Body of pancreas (tissue), 4 donors: ENCODE results near the gene NKD1. TPM values are rescaled to one million over a fixed set of nuclear protein-coding genes. Genes with fewer than 3 reads are reported as not detected.

Source experiments
- ATAC-seq: fragments of 150-250 bp; one replicate; pipeline ENCODE4 v1.9.1; 2016
- DNase-seq, 4 donors: peaks; one replicate each; pipeline ENCODE4 v3.0.0-alpha.2; 2019
- H3K27ac ChIP-seq, 4 donors: fragments of 200-600 bp; sonication (generic); 1 replicate in 3 of 4; 2 replicates in 1 of 4; pipeline versions ENCODE4 v1.5.1 to v1.6.1; 2016 to 2019; ENCODE audit warnings: mild to moderate bottlenecking in 1 of 4, mixed read lengths in 1 of 4, moderate library complexity in 1 of 4
- H3K27me3 ChIP-seq, 2 donors: fragments of 200-600 bp; sonication (generic); one replicate each; pipeline ENCODE4 v1.6.0; 2016; ENCODE audit warnings: mild to moderate bottlenecking in 1 of 2
- H3K36me3 ChIP-seq, 2 donors: fragments of 200-600 bp; sonication (generic); replicated peaks in 1 of 2; 2 replicates each; pipeline ENCODE4 v1.5.1; 2016; ENCODE audit warnings: low read depth in 2 of 2; ENCODE audit not compliant: insufficient read depth in 1 of 2
- H3K4me1 ChIP-seq: fragments of 200-600 bp; sonication (generic); one replicate; pipeline ENCODE4 v1.6.0; 2016
- H3K4me3 ChIP-seq, 2 donors: fragments of 200-600 bp; sonication (generic); 1 replicate in 1 of 2; 2 replicates in 1 of 2; pipeline ENCODE4 v1.5.1; 2016 to 2019
- H3K9me3 ChIP-seq, 3 donors: fragments of 200-600 bp; sonication (generic); 1 replicate in 2 of 3; 2 replicates in 1 of 3; pipeline ENCODE4 v1.5.1; 2016
- CTCF ChIP-seq, 7 experiments: fragments of 450-650 bp in 4 of 7; fragments of 200-600 bp in 3 of 7; sonication (generic) in 3 of 7; IDR thresholded peaks; one replicate each; pipeline ENCODE4 v1.5.1; 2016 to 2019; ENCODE audit warnings: antibody characterized with exemption in 7 of 7
- POLR2A ChIP-seq, 3 donors: fragments of 450-650 bp; IDR thresholded peaks; one replicate each; pipeline ENCODE4 v1.6.1; 2016; ENCODE audit warnings: antibody characterized with exemption in 3 of 3, mild to moderate bottlenecking in 2 of 3
- WGBS, 2 donors: methylation state at CpG; one replicate each; pipeline ENCODE4 v1.1.5; 2017; 5-methylcytosine and 5-hydroxymethylcytosine counted together
- intact Hi-C: fragments of 100-400 bp; cut with DNase I; formaldehyde crosslinking; loops from one replicate; pipeline ENCODE4 v1.15.1; 2023
- total RNA-seq, 2 donors: library from RNA; depleted of rRNA; stranded (reverse); fragments of >200 nt; gene quantifications; one replicate each; pipeline ENCODE4 v1.1.0, GENCODE V29; 2016

Gene NKD1
- total RNA-seq, 2 donors from 2014 or later, result 2.0 to 4.9 TPM

DNA sequence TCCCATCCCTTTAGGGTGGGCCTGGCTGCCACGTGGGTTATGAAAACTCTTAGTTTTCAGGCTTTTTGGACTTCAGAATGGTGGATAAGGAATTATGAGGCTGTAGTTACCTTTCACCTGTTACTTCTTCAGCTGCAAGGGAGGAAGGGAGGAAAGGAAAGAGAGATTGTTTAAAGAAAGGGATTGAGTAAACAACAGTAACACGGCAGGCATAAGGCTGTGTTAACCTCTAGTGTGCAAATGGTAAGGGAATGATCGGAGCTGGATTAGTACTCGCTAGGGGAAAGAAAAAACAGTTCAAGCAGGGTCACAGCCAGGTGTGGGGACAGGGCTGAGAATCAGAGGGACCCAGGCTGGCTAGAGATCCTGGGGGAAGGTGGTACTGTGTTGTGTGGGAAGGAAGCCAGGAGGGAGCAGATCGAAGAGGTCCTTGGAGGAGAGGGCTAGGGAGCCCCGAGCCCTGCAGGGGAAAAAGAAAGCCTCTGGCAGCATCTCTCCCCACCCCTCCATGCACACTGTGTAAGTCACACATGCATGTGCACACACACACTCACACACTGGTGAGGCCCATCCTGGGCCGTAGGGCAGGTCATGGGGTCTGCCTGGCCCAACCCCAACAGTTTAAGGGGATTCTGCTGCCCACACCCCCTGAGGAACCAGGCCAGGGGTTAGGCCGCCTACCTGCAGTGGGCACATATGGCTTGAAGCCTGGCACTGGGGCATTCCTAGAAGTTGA lies 83.2 kb downstream of the NKD1 start:
- H3K4me3 ChIP-seq, result no peak overlapping the region
- H3K4me1 ChIP-seq, result no peaks in the 10 kb centered on the region
- H3K9me3 ChIP-seq, result no peaks in the 10 kb centered on the region
- 69 to 70% methylated on average over 6 to 8 of the region's 8 CpGs for WGBS, 2 donors
- TF ChIP-seq POLR2A (IDR thresholded peaks at IDR 0.05) (no peak), CTCF (IDR thresholded peaks at IDR 0.05) (no peak)
- H3K36me3 ChIP-seq, result no peaks in the 10 kb centered on the region
- no peak overlapping the region for H3K27ac ChIP-seq
- intact Hi-C loops, result no loop called here
- DNase-seq, result no peak
- H3K27me3 ChIP-seq, result no peaks in the 10 kb centered on the region
- ATAC-seq, result no peak

DNA sequence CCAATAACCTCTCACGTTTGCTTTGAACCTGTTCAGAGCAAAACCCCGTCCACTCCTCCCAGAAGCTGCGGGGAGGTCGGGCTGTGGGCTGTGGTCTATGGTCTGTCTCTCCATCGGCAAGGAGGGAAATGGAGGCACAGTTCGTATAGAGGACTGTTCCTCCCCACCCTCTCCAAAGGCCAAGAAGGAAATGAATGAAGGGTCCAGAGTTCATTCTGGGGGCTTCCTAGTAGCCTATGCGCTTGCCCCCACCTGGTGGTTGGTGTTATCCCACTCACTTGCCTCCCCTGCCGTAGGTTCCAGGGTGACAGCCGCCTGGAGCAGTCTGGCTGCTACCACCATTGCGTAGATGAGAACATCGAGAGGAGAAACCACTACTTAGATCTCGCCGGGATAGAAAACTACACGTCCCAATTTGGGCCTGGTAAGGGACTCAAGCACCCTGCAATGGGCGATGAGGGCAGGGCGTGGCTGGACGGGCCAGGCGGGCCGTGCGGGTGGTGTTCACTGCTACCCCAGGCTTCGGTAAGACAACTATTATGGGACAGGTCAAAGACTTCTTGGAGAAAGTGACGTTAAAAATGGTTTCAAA lies 83.9 kb downstream of the NKD1 start:
- 91 to 94% methylated on average over 19 to 22 of the region's 22 CpGs for WGBS, 2 donors
- H3K27ac ChIP-seq, result no peak overlapping the region
- intact Hi-C loops, result no loop called here
- H3K4me3 ChIP-seq, result no peak overlapping the region
- no peak for TF ChIP-seq POLR2A (IDR thresholded peaks at IDR 0.05)
- TF ChIP-seq CTCF (IDR thresholded peaks at IDR 0.05), result no peak
- no peaks in the 10 kb centered on the region for H3K27me3 ChIP-seq
- no peaks in the 10 kb centered on the region for H3K4me1 ChIP-seq
- DNase-seq (no peak), ATAC-seq (no peak)
- no peaks in the 10 kb centered on the region for H3K9me3 ChIP-seq
- no peaks in the 10 kb centered on the region for H3K36me3 ChIP-seq

- H3K27me3 ChIP-seq, result no peaks in the 10 kb centered on the region
- no peaks in the 10 kb centered on the region for H3K4me1 ChIP-seq
- H3K27ac ChIP-seq, result no peak overlapping the region
- TF ChIP-seq CTCF (IDR thresholded peaks at IDR 0.05), result no peak
- no peak overlapping the region for H3K4me3 ChIP-seq
- no peaks in the 10 kb centered on the region for H3K9me3 ChIP-seq
- ATAC-seq (no peak), DNase-seq (no peak)
- H3K36me3 ChIP-seq, result no peaks in the 10 kb centered on the region
- intact Hi-C loops, result no loop called here
- 94% methylated on average over 26 to 29 of the region's 30 CpGs for WGBS, 2 donors
Measured at GRCh38 chr16:50632927-50633800, 85.0 kb downstream of the NKD1 start.

- no peak for TF ChIP-seq POLR2A (IDR thresholded peaks at IDR 0.05)
- no peak for TF ChIP-seq CTCF (IDR thresholded peaks at IDR 0.05)
- no peak for ATAC-seq
- intact Hi-C loops, result no loop called here
Measured at GRCh38 chr16:50634090-50634489, 85.9 kb downstream of the NKD1 start.

More at GRCh38 chr16:50634090-50634489, 85.9 kb downstream of the NKD1 start:
- H3K27ac ChIP-seq, result no peak overlapping the region
- no peaks in the 10 kb centered on the region for H3K27me3 ChIP-seq
- 82 to 93% methylated on average over 7 of the region's 7 CpGs for WGBS, 2 donors
- no peaks in the 10 kb centered on the region for H3K36me3 ChIP-seq
- no peaks in the 10 kb centered on the region for H3K4me1 ChIP-seq
- H3K4me3 ChIP-seq, result no peak overlapping the region
- no peaks in the 10 kb centered on the region for H3K9me3 ChIP-seq
- DNase-seq, result no peak
